DMS53 treated with DMSO at 0.1 percent for 48 hours (cell line): ENCODE results near the gene TMEM219.
"Not testable (repeated sequence)": the region's sequence is repeated elsewhere in the genome, so short reads cannot be mapped to it uniquely, and the experiment has no call there.

Experiments
- DNase-seq: peaks from one replicate; lab custom pipeline; 2025; ENCODE audit not compliant: unreplicated experiment; lab: John Stamatoyannopoulos, UW

The TMEM219 gene

DNA sequence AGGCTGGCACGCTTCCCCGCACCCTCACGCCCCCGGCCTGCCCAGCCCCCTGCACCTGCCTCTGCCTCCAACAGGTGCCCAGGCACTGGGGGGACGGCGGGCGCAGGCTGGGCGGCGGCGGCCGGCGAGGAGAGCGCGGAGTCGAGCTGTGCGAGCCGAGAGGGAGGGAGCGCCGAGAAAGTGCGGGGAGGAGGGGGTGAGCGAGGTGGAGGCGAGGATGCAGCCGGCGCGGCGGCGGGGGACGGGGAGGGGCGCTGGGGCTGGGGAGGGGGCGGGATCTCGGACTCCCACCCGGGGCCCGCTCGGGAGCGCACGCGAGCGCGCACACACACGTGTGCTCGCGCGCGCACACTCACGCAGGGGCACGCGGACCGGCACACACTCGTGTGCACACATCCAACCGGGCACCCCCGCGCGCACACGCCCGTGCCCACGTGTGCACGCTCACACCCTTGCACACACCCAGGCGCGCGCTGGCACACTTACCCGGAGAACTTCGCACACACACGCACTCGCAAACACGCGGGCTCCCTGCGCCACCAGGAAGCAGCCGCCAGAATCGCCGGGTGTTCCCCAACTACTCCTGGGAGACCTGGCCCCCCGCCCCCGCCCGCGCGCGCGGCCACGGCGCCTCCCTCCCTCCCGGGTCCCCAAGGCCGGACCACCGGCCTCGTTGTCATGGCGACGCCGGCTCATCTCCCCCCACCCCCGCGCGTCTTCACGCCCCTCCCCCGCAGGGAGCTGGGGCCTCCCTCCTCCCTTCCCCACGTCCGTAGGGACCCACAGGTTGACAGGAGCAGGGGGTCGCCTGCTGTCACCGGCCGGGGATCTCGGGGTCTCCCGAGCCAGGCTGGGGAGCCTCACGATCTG, 49.2 kb downstream of the TMEM219 start, which contains the start of gene DOC2A:
TSS of gene DOC2A (minus strand) at position 184 of the 870 bp plus-strand sequence. CDS start 805 bp downstream, outside the sequence.
- peak; percentile 5 for DNase-seq

DNA sequence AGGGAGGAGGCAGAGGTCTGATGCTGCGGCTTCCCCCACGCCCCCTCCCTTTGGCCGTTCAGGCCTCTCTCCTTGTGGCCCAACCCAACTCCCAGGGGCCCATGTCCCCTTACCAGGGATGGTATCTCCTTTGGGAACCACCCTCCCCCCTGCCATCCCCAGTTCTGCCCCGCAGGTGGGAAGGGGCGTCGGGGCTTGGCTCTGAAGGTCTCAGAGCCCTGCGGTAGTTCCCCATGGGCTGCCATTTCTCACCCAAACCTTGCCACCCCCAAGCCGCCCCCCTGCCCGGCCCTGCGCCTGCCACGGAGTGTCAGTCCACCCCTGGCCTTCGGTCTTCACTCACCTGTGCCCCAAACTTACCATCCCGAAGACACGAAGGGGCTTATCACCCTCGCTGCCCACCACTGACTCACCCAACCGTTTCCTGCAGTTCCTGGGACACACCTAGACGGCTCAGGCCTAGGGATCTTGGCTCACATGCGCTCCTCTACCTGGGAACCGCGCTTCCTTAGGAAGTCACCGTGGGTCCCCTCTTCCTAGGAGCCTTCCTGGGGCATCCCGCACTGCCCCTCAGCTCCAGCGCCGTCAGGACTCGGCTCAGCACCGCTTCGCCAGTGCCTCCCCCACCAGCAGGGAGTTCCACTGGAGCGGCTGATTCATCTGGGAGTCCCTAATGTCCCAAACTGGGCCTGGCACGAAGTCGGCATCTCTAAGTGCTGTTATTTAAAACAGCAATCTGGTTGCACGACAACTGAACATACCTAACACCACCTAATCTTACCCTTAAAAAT, 50.0 kb downstream of the TMEM219 start:
- no peak for DNase-seq

DNA sequence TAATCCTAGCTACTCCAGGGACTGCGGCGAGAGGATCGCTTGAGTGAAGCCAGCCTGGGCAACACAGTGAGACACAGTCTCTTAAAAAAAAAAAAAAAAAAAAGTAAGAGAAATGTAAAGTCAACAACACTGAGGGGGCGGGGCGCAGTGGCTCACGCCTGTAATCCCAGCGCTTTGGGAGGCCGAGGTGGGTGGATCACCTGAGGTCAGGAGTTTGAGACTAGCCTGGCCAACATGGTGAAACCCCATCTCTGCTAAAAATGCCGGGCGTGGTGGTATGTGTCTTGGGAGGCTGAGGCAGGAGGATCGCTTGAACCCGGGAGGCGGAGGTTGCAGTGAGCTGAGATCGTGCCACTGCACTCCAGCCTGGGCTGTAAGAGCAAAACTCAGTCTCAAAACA, 50.7 kb downstream of the TMEM219 start:
- not testable (repeated sequence) for DNase-seq

GRCh38 chr16:30015450-30015849, 53.6 kb downstream of the TMEM219 start:
- not testable (repeated sequence) for DNase-seq

- DNase-seq = no peak
Observed at GRCh38 chr16:30016555-30017276, 54.8 kb downstream of the TMEM219 start.

DNA sequence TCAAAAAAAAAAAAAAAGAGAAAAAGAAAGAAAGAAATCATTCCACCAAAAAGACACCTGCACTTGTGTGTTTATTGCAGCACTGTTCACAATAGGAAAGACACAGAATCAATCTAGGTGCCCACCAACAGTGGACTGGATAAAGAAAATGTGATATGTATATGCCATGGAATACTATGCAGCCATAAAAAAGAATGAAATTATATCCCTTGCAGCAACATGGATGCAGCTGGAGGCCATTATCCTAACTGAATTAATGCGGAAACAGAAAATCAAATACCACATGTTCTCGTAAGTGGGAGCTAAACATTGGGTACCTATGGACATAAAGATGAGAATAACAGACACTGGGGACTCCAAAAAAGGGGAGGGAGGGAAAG, 55.4 kb downstream of the TMEM219 start:
- no peak for DNase-seq

DNA sequence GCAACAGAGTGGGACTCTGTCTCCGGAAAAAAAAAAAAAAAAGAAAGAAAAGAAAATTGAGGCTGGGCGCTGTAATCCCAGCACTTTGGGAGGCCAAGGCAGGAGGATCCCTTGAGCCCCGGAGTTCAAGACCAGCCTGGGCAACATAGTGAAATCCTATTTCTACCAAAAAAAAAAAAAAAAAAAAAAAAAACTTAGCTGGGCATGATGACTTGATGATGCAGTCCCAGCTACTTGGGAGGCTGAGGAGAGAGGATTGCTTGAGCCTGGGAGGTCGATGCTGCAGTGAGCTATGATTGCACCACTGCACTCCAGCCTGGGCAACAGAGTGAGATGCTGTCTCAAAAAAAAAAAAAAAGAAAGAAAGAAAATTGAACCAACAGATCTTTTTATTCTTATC, 56.1 kb downstream of the TMEM219 start:
- DNase-seq = not testable (repeated sequence)

DNA sequence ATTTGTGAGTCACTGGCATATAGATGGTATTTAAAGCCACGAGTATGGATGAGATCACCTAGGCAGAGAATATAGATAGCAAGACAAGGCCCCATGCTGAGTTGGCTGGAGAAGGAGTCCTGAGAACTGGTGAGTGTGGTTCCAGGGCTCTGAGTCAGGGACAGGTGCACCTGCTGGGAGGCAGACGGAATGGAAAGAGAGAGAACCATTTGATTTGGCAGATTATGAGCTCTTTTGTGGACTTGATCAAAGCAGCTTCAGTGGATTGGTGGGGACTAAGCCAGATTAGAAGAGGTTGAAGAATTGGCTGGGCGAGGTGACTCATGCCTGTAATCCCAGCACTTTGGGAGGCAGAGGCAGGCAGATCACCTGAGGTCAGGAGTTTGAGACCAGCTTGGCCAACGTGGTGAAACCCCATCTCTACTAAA, 56.9 kb downstream of the TMEM219 start:
- DNase-seq = no peak
